Kasumi-1 (cell line): ENCODE data around the gene HIRA.

Source experiments
- DNase-seq, 2 experiments: peaks; one replicate each; lab custom pipeline; 2025; lab: John Stamatoyannopoulos, UW

The HIRA gene

DNA sequence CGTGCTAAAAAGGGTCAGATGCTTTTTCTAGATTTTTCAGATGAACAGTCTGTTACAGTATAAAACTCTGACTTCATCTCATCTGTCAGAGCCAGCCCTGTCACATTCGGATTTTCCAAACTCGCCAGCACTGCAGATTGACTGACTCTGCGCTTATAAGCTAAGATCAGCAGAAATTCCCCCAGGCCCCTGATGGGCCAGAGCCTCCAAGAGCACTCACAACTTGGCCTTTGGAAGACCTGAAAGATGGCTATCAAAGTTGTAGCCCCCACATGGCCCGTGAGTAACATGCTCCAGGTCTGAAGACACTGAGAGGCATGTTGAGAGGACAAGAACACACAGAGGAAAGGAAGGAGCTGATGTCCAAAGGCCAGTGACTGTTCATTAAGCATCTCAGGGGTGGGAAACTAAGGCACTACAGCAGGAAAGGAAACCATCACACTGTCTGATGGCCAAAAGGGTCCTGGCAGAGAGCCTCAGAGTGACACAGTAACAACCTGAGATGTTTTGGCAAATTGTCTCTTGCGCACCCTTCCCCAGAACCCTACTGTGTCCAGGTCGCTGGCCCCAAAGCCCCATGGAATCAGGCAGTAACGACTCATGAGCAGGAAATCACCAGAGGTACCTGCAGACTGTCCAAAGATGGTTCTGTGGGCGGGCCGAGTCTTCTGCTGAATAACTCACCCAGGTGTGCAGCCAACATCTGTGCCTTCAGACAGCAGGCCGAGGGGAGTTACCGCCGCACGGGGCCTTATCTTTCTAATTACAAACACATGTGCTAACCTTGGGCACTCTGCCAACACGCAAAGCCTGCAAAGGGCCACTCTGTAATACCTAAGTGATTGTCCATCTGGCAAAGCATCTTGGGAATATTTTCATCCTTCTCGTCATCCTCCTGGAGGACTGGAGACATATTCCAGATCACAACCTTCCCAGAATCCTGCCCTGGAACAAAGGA lies 23.6 kb downstream of the HIRA start:
- no peak for DNase-seq

DNA sequence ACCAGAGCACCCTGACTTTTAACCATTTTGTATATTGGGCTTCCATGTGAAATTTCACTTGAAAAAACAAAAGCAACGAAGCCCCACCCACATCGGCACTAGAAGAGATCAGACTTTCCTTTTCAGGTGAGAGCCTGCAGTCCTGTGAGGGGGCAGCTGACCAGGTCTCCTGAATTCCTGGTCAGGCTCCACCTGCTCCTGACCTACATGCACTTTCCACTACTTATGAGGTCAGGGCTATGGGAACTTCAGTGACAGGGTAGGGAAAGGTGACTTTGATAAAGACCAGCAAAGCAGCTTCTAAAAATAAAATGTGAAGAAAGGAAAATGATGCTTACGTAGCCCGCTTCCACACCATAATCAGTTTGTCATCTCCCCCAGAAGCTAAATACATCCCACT lies 24.7 kb downstream of the HIRA start:
- no peak for DNase-seq

DNA sequence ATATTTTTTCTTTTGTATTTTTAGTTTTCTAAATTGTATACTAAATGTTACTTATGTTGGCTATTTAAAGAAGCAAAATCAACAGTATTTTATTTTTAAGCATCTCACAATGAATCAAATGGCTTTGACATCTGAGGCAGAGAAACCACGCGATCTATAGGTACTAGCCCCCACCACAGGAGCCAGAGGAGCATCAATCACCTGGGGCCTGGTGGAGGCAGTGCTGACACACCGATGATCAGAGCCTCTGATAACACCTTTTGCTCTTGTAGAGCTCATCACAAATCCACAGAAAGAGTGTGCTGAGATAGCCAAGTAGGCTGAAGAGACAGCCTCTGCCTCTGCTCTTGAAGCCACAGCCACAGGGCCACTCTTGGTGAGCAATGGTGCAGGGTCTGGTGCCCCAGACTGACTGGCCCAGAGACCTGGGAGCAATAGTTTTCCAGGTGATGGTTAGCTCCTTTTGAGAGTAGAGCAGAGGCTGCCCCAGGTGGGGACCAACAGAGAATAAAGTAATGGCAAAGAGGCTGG lies 25.2 kb downstream of the HIRA start:
- DNase-seq, result no peak

DNA sequence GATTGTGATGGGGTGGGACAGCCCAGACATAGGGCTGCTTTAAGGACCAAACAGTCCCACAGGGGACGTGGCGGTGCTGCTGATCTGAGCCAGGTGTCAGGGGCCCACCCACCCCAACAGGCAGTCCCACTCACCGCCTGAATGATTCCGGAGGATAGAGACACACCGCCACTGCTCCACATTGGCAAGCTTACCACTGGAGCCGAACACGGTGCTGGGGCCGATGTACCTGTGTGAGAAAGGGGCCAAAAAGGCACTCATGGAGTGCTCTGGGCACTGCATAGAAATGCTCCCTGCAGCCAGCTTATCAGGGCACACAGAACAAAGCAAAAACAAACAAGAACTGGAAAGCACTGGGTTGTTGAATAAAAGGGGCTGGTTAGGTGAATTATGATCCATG lies 25.9 kb downstream of the HIRA start:
- DNase-seq, result no peak

DNA sequence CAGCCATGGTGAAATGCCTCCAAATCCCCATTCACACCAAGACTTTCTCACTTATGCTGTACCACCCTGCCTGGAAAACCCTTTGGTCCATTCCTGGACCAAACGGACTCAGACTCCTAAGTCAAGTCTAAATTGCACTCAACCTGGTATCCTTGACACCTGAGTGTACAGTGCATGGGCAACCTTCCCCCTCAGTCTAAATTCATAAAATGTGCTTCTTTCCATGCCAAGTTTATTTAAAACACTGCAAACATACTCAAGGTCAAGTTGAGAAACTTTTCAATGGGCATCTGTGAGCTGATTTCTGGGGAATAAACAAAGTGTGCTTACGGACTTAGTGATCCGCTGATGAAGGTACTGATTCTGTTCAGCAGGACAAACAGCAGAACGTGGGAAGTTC lies 26.4 kb downstream of the HIRA start:
- DNase-seq, result no peak

DNA sequence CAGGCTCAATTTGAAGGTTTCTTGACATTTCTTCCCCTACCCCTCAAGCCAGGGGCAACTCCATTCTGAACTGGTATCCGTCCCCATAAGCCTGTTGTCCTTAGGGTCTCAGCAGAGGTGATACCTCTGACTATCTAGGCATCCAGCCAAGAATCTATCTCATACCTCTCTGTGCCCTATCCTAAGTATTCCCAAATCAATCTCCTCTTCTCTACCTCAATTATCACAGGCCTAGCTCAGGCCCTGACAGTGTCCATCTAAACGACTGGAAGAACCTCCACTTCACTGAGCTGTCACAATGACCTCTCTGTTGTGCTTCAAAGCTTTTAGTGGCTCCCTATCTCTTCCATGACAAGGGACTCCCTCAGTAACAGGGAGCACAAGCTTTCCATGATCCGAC lies 26.9 kb downstream of the HIRA start:
- DNase-seq, result no peak

DNA sequence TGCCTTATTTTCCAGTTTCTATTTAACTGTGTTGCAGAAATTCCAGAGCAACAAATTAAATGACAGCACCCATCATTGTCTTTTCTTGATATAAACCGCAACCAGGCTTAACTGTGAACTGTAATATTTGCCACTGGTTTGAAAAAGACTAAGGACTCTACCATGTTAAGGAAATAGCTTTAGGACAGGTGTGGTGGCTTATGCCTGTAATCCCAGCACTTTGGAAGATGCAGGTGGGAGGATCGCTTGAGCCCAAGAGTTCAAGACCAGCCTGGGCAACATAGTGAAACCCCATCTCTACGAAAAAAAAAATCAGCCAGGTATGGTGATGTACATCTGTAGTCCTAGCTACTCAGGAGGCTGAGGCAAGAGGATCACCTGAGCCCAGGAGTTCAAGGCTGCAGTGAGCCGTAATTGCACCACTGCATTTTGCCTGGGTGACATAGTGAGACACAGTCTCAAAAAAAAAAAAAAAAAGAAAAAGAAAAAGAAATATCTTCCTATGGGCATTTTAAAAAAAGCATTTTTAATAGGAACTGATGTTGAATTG lies 28.8 kb downstream of the HIRA start:
- DNase-seq, result no peak

DNA sequence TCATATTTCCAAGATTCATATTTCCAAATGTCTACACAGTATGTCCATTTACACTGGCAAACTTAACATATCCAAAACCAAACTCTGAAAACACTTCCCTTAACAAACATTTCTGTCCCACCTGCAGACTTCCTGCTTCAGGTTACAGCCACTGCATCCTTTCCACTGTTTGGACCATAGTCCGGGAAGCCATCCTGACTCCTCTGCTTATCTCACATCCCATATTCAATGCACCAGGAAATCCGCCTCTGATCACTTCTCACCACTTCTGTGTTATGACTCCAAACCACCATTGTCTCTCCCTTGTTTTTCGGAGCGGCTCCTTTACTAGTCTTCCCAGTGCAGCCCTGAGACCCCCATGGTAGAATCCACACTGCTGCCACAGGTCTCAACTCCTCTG lies 30.1 kb downstream of the HIRA start:
- no peak for DNase-seq

DNA sequence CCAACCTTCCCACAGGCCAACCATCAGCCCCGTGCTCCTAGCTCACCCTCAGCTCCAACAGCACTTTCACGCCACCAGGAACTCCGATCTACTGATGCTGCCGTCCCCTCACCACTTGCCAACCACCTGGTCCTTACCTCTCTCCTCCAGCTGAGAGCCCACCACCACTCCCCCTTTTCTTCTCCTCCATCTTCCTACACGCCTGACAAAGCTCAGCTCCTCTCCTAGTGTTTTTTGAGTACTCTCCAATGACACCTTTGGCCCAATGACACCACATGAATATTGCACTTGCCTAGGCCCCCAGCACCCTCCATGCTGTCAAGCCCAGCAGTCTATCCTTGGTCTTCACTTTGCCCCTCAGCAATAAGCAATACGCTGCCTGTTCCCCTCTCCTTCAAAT lies 30.7 kb downstream of the HIRA start:
- DNase-seq, result no peak

DNA sequence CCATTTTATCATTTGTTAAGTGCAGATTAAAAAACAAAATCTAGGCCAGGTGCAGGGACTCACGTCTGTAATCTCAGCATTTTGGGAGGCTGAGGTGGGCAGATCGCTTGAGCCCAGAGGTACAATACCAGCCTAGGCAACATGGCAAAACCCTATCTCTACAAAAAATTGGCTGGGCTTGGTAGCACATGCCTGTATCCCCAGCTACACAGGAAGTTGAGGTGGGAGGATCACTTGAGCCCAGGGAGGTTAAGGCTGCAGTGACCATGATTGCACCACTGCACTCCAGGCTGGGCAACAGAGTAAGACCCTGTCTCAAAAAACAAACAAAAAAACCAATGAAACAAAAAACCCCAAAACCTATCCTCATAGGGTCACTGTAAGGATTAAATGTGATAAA lies 32.9 kb downstream of the HIRA start:
- DNase-seq, result no peak

DNA sequence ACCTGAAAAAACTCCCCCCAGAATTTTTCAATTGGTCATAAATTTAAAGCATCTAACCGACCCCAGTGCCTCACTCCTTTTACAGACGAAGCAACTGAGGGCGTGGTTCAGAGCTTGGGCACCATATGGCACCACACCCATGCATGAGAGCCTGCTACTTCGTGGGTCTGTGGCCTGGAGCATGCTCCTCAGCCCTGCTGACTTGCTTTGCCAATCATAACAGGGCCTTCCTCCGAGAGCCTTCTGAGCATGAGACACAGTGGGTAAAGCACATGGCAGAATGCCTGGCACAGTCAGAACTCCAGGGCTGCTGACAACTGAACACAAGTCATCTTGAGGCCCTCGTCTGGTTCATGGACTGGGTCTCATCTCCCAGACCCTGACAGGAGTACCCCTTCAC lies 33.3 kb downstream of the HIRA start:
- DNase-seq, result no peak

DNA sequence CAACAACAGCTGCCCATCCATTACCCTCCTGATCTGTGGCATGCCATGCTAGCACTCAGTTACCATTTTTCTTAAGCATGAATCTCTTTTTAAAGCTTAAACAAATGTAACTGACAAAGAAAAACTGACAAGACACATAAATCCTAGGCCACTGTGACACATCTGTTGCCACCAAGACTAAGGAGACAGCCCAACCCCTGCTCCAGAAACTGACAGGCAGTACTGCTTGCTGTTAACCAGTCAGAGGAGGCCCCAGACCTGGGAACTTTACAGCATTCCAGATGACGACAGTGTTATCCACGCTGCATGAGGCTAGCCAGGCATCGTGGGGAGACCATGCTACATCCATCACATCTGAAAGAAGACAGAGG lies 33.8 kb downstream of the HIRA start:
- DNase-seq, result no peak

DNA sequence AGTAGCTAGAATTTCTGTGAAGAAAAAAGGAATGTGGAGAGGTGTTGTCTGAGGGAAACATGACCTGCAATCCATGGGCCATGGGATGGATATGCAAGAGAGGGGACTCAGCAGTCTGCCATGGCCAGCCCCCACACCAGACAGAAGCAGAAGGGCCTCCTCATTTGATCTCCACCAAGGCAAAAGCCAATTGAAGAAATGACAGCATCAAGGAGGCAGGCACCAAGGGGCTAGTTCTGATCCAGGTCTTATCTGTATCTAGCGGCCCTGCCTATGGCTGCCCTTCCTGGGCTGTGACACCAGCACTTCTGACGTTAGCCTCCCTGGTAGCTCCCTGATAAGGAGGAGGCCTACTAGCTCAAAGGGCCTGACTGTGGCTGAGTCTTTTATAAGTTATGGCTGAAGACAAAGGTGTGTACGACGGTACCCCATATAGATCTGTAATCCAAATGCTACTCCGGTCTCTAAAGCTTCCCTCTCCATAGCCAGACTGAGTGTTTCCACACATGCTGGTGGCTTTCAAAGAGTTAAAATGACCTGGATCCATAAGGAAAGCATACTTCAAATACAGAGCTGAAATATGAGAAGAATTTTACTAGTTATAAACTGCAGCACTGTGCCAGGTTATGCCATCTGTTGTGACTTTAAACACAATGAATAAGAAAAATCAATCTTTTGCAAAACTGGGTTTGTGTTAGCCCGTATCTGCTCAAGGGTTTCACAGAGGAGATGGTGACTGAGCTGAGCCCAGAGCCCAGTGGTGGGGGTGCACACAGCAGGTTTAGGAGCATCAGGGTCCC lies 34.4 kb downstream of the HIRA start:
- no peak for DNase-seq

DNA sequence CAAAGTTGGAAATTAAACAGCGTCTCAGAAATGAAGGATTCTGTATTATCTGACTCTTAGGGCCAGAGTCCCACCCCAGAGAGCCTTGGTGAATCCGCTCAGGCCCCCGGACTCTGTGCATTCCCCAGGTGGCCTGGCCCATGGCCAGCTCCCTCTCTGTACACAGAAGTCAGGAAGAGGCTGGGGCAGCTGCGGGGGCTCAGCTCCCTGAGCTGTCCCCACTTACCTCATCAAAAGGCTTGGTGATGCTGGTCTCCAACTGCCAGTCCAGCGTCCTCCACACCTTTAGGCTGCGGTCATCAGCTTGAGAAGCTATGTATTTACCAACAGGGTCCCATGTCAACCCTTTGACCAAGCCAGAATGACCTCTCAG lies 35.0 kb downstream of the HIRA start:
- DNase-seq, result no peak

DNA sequence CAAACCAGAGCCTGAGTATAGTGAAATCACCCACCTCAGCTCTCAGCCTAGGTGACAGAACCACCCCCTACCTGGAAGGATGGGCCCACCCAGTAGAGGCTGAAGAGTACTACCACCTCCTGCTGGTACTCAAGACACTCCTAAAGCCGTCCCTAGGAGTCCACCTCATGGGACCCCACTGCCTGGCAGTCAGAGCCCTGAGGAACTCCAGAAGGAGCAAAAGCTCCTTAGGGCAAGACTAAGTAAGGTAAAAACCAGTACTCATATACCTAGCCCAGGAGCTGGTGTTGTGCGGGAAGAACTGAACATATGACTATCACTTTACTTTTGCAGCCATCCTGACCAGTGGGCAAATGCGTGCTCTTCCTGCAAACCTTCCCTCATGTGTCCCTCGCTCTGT lies 36.3 kb downstream of the HIRA start:
- DNase-seq, result no peak

DNA sequence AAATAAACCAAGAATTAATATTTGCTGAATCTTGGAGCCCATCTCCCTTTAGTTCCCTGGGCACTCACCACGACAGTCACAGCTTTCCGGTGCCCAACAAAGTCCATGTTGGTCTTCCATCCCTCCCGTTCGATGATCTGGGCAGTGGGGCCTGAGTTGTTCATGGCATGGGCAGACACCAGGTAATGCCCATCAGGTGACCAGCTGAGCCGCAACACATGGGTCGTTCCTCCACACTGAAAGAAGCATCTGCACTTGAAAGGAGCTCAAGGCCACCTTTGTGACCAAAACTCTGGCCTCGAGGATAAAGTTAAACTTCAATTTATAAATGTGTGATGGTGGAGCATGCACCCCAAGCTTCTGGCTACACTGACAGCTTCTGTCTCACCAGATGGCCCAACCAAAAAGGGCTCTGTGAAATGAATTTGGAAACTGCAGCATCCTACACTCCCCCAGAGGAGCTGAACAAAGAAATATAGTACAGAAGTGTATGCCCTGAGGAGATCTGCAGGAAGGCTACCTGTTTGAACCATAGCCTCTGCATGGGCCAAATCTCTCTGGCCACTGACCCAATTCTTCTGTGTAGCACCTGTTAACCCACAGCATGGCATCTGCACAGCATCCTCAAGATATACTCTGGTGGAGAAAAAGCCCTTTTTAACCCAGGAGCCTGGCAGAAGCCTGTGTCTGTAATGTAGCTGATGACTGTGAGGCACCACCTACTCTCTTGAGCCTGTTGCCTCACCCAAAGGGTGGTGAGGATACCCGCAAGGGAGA lies 37.1 kb downstream of the HIRA start:
- no peak for DNase-seq

DNA sequence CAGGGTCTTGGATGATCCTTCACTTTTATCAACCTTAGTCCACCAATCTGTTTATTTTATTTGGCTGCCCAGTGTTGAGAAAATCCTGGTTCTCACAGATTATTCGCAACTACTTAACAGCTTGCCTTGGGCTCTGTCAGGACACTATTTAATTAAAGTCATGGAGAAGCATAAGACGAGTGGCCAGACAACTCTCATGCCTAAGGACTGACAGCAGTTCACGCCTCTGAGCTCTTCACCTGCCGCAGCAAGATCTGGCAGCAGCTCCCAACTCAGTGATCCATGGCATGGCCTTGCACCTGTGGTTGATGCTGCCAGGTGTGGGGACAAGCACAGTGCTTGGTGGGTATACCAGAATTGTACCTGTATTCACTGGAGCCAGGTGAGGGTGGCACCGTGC lies 37.8 kb downstream of the HIRA start:
- no peak for DNase-seq

DNA sequence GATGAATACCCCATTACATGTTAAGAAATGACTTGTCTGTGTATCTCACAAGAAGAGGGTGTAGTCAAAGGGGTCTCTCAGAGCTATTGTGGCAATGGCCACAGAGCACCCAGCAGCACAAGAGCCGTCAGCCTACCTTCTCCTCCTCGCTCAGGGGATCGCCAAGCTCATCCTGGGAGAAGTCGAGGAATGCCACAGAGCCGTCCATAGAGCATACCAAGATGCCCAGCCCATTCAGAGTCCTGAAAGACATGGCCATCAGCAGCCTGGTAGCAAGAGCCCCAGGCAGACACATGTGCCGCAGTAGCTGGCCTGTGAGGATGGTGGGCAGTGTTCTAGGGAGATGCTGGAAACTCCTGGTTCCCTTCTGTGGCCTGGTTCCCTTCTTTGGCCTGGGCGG lies 44.0 kb downstream of the HIRA start:
- DNase-seq, result no peak

DNA sequence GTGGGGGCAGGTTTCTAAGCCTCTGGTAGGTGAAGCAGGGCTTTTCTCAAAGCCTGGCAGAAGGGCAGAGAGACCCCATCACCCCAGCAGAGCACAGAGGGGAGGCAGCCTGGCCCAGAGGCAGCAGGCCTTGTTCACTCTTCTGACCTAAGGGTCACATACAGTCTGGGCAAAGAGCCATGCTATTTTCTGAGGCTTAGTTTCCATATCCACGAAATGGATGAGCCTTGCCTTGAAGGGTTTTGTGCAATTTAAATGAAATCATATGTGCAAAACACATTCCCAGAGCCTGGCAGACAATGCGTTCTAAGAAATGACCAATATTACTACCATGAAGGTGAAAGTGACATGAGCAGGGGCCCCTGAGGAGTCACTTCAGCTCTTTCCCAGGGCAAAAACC lies 44.5 kb downstream of the HIRA start:
- DNase-seq, result no peak

DNA sequence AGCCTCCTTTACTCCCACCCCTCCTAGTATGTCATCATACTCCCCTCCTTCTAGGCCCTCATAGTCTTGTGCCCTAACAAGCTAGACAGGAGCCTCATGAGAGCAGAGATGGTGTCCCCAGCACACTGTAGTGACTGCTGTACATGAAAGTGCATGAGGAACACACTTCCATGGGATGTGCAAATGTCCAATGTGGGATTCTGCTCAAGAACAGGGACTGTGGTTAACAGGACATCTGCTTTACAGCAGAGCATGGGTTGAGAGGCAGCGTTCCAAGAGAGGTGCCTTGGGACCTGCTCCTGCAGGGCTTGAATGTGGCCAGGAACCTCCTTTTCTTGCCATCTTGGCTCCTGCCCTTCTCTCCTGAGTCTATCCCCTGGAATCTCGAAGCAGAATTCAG lies 45.3 kb downstream of the HIRA start:
- DNase-seq, result no peak

DNA sequence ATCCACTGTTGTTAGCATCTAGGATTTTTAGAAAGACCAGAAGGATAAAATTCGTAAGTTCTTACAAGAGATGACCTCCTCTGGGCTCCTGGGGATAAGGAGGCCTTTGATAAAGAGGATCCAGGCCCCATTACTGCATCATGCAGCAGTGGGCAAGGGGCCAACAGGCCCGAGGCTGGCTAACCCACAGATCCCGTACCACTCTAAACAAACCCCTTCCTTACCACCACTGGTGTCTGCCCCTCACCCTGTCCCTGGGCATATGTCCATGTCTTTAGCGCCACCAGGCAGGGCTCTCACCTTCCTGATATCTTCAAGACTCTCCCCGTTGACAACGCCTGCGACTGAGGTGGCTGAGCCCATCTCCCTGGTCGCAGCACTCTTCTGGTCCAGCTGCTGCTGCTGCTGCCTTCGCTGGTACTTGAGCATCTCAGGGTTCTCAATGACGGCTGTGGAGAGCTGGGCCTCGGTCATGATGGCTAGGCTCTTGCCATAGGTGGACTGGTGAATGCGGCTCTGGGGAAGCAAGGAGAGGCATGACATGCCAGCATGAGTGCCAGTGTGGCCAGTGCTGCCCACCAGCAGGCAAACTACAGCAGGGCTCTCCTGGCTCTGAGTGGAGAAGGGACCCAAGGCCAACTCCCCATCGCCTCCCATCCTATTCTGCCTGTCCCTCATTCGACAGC lies 46.2 kb downstream of the HIRA start:
- DNase-seq, result no peak

DNA sequence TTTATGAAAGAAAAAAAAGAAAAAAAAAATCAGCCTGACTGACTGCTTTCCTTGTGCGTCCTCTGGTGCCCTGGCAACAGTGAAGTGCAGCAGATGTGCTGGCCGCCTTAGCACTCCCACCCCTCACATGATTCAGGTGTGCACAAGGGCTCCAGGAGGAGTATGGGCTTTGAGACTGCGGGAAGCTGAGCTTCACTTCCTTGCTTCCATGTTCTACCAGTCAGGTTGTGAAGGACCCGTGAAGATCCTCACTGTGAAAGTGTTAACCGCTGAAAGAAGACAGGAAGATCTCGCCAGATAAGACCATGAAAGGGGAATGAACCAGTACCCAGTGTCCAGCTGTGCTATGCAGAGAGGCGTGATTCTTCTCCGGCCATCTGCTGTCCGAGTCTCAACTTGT lies 48.2 kb downstream of the HIRA start:
- no peak for DNase-seq
